ENCODE results near the gene SV2C.

DNA sequence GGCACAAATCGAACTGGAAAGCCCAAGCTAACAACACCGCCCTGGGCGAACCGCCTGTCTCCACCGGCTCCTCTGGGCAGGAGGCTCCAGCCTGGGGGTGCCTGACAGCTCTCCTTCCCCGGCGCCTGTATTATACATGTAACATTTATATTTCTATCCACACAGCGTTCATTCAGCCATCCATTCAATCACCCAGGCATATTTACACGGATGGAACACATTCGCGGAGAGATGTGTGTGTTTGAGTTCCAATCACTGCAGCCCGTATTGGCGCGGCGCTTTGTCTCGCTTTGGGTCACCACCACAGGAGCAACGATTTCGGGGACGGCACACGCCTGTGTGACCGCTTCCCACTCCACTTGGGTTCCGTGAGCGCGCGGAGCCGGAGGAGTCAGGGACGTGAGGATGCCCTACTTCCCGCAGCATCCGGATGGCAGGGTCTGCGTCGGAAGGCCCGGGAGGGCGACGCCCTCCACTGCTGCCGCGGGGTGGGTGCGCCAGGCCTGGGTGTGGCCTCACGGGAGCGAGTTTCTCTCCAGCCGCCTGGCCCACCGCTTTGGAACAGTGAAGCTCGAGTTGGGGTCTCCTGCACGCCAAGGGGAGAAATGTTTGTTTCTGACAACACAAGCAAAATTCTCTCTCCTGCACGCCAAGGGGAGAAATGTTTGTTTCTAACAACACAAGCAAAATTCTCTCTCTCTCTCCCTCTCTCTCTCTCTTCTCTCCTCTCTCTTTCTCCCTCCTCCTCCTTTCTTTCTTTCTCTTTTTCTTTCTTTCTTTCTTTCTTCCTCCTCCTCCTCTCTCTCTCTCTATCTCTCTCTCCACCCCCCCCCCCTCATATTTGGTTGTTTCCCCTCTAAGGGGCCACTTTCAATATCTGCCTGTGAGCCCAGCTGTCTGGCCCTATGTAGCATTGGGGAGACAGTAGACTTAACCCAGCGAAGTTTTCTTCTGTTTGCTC, 1.1 kb upstream of the SV2C start:
- TF ChIP-seq CTCF (IDR thresholded peaks at IDR 0.05), result no peak
- TF ChIP-seq POLR2A (IDR thresholded peaks at IDR 0.05), result no peak
